CD4-positive, alpha-beta T cell (primary cell): Measurements from ENCODE around the gene TCFL5. TPM values are rescaled to one million over a fixed set of nuclear protein-coding genes. Genes with fewer than 3 reads are reported as not detected.
A peak's percentile ranks its signal among the peaks of the same experiment; 100 is the strongest.

Experiments
- ATAC-seq: fragments of 200-7000 bp; cut with Tn5 transposase; one replicate; pipeline ENCODE4 v1.10.0; 2022; ENCODE audit warnings: mild to moderate bottlenecking; ENCODE audit not compliant: poor library complexity
- CTCF ChIA-PET: fragments of 350-600 bp; sonication (Branson Sonifier 250); formaldehyde crosslinking; loops from one replicate; lab custom pipeline; 2021; ENCODE audit warnings: antibody characterized with exemption, inconsistent platforms; lab: Charles Lee
- POLR2A ChIA-PET: fragments of 350-600 bp; sonication (Branson Sonifier 250); formaldehyde crosslinking; loops from one replicate; lab custom pipeline; 2021; ENCODE audit warnings: antibody characterized with exemption, inconsistent platforms; lab: Charles Lee
- DNase-seq, 14 experiments: peaks; one replicate each; pipeline ENCODE4 v3.0.0-alpha.2; 2013 to 2020; ENCODE audit warnings: mixed read lengths in 2 of 14
- H3K27ac ChIP-seq, 2 donors: one replicate each; pipeline versions ENCODE4 v1.5.1 to v1.7.0; 2013; ENCODE audit warnings: low read length in 2 of 2, low read depth in 1 of 2, mild to moderate bottlenecking in 1 of 2
- H3K27me3 ChIP-seq, 2 experiments: 1 replicate in 1 of 2; 2 replicates in 1 of 2; pipeline versions ENCODE4 v1.6.1 to v1.7.0; 2013; ENCODE audit warnings: low read length in 2 of 2, control low read depth in 1 of 2, mild to moderate bottlenecking in 1 of 2, moderate library complexity in 1 of 2; ENCODE audit not compliant: insufficient read depth in 2 of 2, control insufficient read depth in 1 of 2
- H3K36me3 ChIP-seq: one replicate; pipeline ENCODE4 v1.6.1; 2013; ENCODE audit warnings: low read length, control low read depth; ENCODE audit not compliant: insufficient read depth
- H3K4me1 ChIP-seq: one replicate; pipeline ENCODE4 v1.6.1; 2013; ENCODE audit warnings: low read length, control low read depth; ENCODE audit not compliant: insufficient read depth
- H3K4me3 ChIP-seq: one replicate; pipeline ENCODE4 v1.5.1; 2013; ENCODE audit warnings: mild to moderate bottlenecking, low read length, moderate library complexity
- H3K9me3 ChIP-seq, 2 experiments: 1 replicate in 1 of 2; 2 replicates in 1 of 2; pipeline versions ENCODE4 v1.6.1 to v1.7.0; 2013; ENCODE audit warnings: low read length in 2 of 2, mild to moderate bottlenecking in 2 of 2, control low read depth in 1 of 2, moderate library complexity in 1 of 2; ENCODE audit not compliant: control insufficient read depth in 1 of 2, insufficient read depth in 1 of 2
- H3K27ac Mint-ChIP-seq: one replicate; pipeline ENCODE4 v1.8.0; 2020; ENCODE audit warnings: mixed read lengths
- H3K27me3 Mint-ChIP-seq: one replicate; pipeline ENCODE4 v1.8.0; 2021; ENCODE audit warnings: mixed read lengths
- H3K36me3 Mint-ChIP-seq: one replicate; pipeline ENCODE4 v1.8.0; 2021; ENCODE audit warnings: low read depth, mixed read lengths
- H3K4me1 Mint-ChIP-seq: one replicate; pipeline ENCODE4 v1.8.0; 2021; ENCODE audit warnings: low read depth, mixed read lengths
- H3K4me3 Mint-ChIP-seq: one replicate; pipeline ENCODE4 v1.8.0; 2020; ENCODE audit warnings: mild to moderate bottlenecking, mixed read lengths
- H3K9me3 Mint-ChIP-seq: one replicate; pipeline ENCODE4 v1.8.0; 2020; ENCODE audit warnings: mixed read lengths
- CTCF ChIP-seq: fragments of 200-600 bp; IDR thresholded peaks from one replicate; pipeline ENCODE4 v1.8.0; 2022; ENCODE audit warnings: antibody characterized with exemption, mild to moderate bottlenecking
- intact Hi-C, 2 experiments: fragments of 100-400 bp; cut with DNase I in 1 of 2; cut with micrococcal nuclease in 1 of 2; formaldehyde crosslinking; loops; one replicate each; pipeline versions ENCODE4 v1.15.1 to v1.9.0; 2023 to 2025; cut with DNase I, micrococcal nuclease
- total RNA-seq, 174 experiments: library from RNA in 2 of 174; stranded (reverse) in 2 of 174; gene quantifications; one replicate each; pipeline ENCODE4 v1.2.3 and lab custom pipeline; 2021 to 2026

TCFL5 gene
- total RNA-seq, 2 experiments from 2014 or later: 5.9 to 6.3 TPM

DNA sequence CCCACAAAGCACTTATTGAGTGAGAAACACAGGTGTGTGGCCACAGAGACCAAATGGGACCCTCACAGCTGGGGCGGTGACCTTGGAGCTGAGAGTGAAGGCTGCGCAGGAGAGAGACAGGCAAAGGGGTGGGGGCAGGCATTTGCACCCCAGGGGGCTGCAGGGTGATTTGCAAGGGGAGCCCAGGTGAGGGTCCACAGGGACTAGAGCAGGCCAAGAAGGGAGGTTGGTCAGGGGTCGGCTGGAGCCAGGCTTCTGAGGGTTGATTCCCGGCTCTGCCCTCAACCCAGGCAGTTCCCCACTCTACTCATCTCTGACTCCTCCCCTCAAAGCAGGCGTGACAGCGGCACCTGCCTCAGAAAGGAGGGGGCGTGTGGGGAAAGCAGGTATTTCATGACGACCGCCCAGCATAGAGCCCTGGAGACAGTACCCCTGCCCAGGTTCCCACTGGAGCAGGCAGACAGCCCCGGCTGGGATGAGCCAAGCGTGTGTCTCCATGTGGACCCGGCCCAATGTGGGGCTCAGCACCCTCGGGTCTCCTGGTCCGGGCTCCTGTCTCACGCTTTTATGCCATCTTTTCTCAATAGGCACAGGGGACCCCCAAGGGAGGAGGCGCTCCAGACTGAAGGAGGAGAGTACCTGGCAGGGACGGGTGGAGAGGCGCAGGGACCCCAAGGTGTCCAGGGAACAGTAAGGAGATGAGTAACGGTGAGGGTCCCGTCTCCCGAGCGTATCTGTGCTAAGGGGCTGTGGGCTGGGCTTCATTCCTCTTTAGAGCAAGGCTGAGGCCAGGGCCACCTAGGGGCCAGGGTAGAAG lies 68.5 kb downstream of the TCFL5 start:
- Mint-ChIP-seq H3K36me3 (peaks cover 22% of the 10 kb centered on the region), H3K9me3 (no peaks in the 10 kb centered on the region), H3K4me3 (peak overlapping the region; percentile 88), H3K27ac (peak overlapping the region; percentile 89), H3K27me3 (no peaks in the 10 kb centered on the region), H3K4me1 (peaks cover 50% of the 10 kb centered on the region)
- Histone ChIP-seq H3K27ac (peak overlapping the region; percentile 79 to 90), H3K4me1 (peaks cover 54% of the 10 kb centered on the region), H3K4me3 (peak overlapping the region; percentile 55), H3K36me3 (peaks cover 4% of the 10 kb centered on the region), H3K27me3 (no peaks in the 10 kb centered on the region), H3K9me3 (no peaks in the 10 kb centered on the region)
- POLR2A ChIA-PET: interaction anchor here (0.8 to 4.5 kb wide), 27 partner anchors 11 to 728 kb away, joined by 3 to 85 read pairs (median 7); partner anchors contain the start of genes NTSR1, OGFR, PPDPF and TAF4
- CTCF ChIA-PET: interaction anchor here (1.2 to 2.3 kb wide), 5 partner anchors 15 to 293 kb away, joined by 3 to 7 read pairs (median 6); no protein-coding TSS in a partner anchor
- ATAC-seq (no peak), DNase-seq (peak in 2 of 14 experiments; percentile 41 to 59)
- TF ChIP-seq CTCF: no peak
- intact Hi-C loops: loop anchor here (1.0 to 10.0 kb wide), 5 partner anchors 16 to 408 kb away; partner anchors contain the start of gene RPS21 (in 1 of the 2)

DNA sequence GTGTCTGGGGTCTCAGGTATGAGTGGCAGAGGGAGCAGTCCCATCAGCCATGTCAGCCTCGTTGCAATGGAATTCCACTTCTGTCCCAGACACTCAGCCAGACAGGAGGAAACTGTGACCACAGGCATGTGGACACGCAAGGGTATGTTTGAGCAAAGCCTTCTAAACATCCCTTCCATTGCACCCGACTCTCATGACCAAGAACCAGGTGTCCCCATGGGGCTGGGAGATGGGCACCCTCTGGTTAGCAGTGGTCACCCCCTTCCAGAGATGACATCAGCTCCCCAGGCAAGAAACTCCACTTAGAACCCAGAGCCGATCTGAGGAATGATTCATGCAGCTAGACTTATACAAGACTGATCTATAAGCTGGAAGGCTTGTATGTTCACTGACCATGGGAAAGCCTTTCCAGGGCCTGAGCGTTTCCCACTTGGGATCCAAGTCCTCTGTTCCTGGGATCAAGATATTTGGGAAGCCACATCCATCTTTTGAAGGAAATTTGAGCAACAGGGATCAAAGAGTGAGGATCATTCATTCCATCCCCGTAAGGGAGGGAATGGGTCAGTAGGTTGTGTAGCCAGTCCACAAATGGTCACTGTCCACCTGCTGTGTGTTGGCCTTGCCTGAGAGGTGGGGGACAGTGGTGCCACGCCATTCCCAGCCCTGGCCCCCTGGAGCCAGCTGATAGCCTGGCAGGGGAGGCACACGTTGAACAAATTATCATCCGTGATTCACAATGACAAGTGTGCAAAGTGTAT lies 69.3 kb downstream of the TCFL5 start:
- Histone ChIP-seq H3K27ac (no peak overlapping the region), H3K36me3 (no peaks in the 10 kb centered on the region), H3K4me3 (no peak overlapping the region), H3K4me1 (peaks cover 47% of the 10 kb centered on the region), H3K27me3 (no peaks in the 10 kb centered on the region), H3K9me3 (no peaks in the 10 kb centered on the region)
- ChIA-PET POLR2A (interaction anchor here (1.1 to 4.5 kb wide), 3 partner anchors 16 to 141 kb away, joined by 4 to 40 read pairs (median 9); no protein-coding TSS in a partner anchor), CTCF (interaction anchor here (1.3 to 2.3 kb wide), 6 partner anchors 16 to 176 kb away, joined by 3 to 11 read pairs (median 6); partner anchors contain the start of gene SLCO4A1)
- Mint-ChIP-seq H3K4me3 (peak overlapping the region; percentile 88), H3K9me3 (no peaks in the 10 kb centered on the region), H3K36me3 (peaks cover 17% of the 10 kb centered on the region), H3K4me1 (peaks cover 43% of the 10 kb centered on the region), H3K27ac (peak overlapping the region; percentile 89), H3K27me3 (no peaks in the 10 kb centered on the region)
- ATAC-seq (no peak), DNase-seq (no peak)
- TF ChIP-seq CTCF: no peak
- intact Hi-C loops: loop anchor here (2.0 to 10.0 kb wide), 4 partner anchors 65 to 408 kb away; partner anchors contain the start of gene RPS21 (in 1 of the 2)
